ENCODE results near the gene ADCY2.

Gene ADCY2

GRCh38 chr5:7753181-7753580 is 357.2 kb downstream of the ADCY2 start:
- intact Hi-C loops (cut with DNase I): no loop called here
- no peak for DNase-seq

GRCh38 chr5:7753596-7753995 is 357.7 kb downstream of the ADCY2 start:
- intact Hi-C loops (cut with DNase I): no loop called here
- DNase-seq: no peak

DNA sequence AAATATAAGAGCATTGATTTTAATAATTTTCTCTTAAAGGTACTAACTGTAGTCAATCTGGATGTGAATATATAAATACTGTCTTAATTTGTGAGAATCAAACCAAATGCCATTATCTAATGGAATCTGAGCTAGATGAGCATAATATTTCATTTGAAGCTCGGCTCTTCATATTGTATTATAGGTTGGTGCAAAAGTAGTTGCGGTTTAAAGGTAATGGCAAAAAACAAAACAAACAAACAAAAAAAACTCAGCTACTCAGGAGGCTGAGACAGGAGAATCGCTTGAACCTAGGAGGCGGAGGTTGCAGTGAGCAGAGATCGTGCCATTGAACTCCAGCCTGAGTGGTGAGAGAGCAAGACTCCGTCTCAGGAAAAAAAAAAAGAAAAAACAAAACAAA is 358.6 kb downstream of the ADCY2 start:
- intact Hi-C loops (cut with DNase I): no loop called here
- DNase-seq: no peak

- peak in 40 of 42 donors; percentile 17 to 75 (median 52) for DNase-seq
- intact Hi-C loops (cut with DNase I): no loop called here
Measured at GRCh38 chr5:7754997-7755596, 359.2 kb downstream of the ADCY2 start.

GRCh38 chr5:7755958-7756357 is 360.0 kb downstream of the ADCY2 start:
- no peak for DNase-seq
- intact Hi-C loops (cut with DNase I): no loop called here

- DNase-seq: peak in 1 of 42 donors; percentile 22
- intact Hi-C loops (cut with DNase I): no loop called here
Measured at GRCh38 chr5:7756453-7756852, 360.5 kb downstream of the ADCY2 start.

GRCh38 chr5:7759257-7759871 is 363.4 kb downstream of the ADCY2 start:
- intact Hi-C loops (cut with DNase I): no loop called here
- DNase-seq: no peak

DNA sequence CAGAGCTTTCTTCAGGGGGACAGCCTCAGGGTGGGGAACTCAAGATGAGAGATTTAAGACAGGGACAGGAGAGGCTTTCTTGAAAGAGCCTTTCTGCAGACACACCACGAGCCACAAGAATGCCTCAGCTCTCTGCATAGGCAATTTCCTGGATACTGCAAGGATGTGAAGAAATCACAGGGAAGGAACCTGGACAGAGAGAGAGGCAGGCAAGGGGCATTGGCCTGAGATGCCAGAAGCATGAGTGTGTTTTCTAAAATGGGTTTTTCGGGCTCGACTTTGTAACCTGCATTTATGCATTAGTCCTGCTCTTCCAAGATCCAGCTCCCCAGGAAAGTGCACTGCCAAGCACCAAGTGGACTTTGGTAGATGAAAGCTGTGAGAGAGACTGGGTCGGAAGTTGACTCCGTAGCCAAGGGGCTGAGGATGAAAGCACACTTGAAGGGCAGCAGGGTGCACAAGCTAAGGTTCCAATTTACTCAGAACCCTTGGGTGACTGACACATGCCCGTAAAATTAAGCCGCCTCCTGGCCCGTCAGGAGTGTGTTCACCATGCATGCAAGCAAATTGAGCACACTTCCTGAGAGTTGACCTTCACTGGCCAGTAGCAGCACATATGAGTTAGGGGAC is 364.1 kb downstream of the ADCY2 start:
- peak in 3 of 42 donors; percentile 0 to 58 (median 9) for DNase-seq
- intact Hi-C loops (cut with DNase I): no loop called here

GRCh38 chr5:7762267-7762666 is 366.3 kb downstream of the ADCY2 start:
- peak in 1 of 42 donors; percentile 0 for DNase-seq
- intact Hi-C loops (cut with DNase I): no loop called here

DNA sequence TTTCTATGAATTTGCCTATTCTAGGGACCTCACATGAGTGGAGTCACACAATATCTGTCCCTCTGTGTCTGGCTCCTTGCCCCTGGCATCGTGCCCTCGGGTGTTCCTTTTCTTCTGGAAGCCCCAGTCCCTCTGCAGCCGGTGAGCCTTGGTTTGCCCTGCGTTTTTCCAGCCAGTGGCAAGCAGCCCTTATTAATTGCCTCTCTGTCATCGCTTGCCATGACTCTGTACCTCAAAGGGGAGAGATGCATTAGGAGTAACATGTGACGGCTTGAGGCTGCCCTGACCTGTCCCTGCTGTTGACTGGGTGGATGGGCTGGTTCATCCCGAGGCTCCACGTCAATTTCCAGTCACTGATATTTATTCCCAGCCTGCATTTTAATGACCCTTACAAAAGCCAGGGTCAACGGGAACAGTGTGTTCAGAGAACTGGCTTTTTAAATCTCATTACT is 367.7 kb downstream of the ADCY2 start:
- intact Hi-C loops (cut with DNase I): no loop called here
- peak in 41 of 42 donors; percentile 21 to 83 (median 54) for DNase-seq

- intact Hi-C loops (cut with DNase I): no loop called here
- no peak for DNase-seq
Measured at GRCh38 chr5:7764452-7764851, 368.5 kb downstream of the ADCY2 start.

DNA sequence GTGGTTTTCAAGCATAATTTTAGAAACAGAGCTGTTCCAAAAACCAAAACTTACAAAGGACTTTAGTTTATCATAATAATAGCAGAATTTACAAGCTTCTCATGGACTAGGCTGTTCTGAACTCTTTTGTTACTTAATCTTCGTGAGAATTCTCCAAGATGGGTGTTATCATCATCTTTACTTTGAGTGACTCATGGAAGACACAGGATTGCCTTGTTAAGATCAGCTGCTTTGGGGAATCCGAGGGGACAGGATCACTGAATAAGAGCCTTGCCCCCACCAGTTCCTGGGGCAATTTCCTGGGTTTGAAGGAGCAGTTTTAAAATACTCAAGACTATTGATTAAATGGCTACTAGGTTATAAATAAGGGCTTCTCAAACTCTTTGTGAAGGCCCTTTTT is 374.5 kb downstream of the ADCY2 start:
- DNase-seq: no peak
- intact Hi-C loops (cut with DNase I): no loop called here

DNA sequence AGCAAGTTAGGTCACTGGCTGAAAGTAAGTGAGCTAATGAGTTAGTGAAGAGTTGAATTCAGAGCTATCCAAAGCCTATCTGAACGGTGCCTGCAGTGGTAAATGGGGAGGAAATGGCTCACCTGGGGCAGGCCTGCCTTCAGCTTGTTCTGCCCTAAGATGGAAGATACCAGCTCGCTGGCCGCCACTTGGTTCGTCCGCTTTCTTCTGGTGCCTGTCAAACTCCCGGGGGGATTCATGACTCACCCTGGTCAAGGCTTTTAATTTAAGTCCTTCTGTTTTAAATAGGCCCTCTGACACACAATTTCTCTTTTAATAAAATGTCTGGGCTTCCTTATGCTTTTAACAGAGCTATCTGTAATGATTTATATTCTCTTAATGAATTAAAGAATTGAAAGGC is 376.2 kb downstream of the ADCY2 start:
- no peak for DNase-seq

DNA sequence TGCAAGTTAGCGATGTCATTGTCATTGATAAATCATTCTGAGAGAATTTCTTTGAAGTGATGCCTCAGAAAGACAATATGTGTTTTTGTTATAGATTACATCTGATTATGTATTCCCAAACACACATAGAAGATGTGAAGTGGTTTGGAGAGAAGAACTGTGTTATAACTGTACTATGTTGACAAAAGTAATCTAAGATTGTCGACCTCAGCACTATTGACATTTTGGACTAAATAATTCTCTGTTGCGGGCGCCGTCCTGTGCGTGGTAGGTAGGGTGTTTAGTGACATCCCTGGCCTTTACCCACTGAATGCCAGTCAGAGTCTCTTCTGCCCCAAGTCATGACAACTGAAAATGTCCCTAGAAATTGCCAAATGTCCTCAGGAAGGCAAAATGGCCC is 377.2 kb downstream of the ADCY2 start:
- intact Hi-C loops (cut with DNase I): no loop called here

More for the DNA sequence above, 376.2 kb downstream of the ADCY2 start:
- intact Hi-C loops (cut with DNase I): no loop called here

DNA sequence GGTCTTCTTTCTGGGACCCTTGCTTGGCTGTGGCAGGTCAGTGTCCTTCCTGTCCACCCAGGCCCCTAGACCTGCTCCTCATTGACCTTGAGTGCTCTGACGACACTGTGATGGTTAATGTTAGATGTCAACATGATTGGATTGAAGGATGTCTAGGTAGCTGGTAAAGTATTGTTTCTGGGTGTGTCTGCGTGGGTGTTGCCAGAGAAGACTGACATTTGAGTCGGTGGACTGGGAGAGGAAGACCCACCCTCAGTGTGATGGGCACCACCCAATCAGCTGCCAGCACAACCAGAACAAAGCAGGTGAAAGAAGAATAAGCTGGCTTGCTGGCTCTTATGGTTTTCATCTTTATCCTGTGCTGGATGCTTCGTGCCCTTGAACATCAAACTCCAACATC is 380.5 kb downstream of the ADCY2 start:
- intact Hi-C loops (cut with DNase I): no loop called here
- DNase-seq: no peak

More for the DNA sequence above, 377.2 kb downstream of the ADCY2 start:
- no peak for DNase-seq

- DNase-seq: no peak
- intact Hi-C loops (cut with DNase I): no loop called here
Measured at GRCh38 chr5:7779019-7780005, 383.4 kb downstream of the ADCY2 start.

- intact Hi-C loops (cut with DNase I): no loop called here
- peak in 2 of 42 donors; percentile 23 to 41 for DNase-seq
Measured at GRCh38 chr5:7781899-7782298, 386.0 kb downstream of the ADCY2 start.

- no peak for DNase-seq
- intact Hi-C loops (cut with DNase I): no loop called here
Measured at GRCh38 chr5:7784683-7785380, 388.9 kb downstream of the ADCY2 start.

DNA sequence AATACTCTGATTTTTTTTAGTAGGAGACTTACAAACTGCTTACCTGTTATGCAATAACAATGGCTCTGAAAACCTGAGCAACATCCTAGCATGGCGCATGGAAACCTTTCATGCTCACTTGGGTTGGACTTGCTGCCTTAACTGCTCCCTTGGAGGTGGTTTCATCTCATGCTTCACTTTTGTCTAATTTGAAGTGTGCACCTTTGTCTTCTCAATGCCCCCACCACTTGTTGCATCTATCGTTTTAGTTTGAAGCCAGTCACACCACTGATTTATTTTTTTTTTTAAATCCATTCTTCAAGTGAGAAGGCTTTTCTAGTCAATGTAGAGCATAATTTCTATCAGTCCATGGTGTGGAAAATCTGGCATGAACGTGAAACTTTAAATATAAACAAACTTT is 391.8 kb downstream of the ADCY2 start:
- intact Hi-C loops (cut with DNase I): no loop called here
- no peak for DNase-seq
